Duodenal mucosa (tissue), 2 donors: ENCODE data around the gene FBN2.

Experiments used
- H3K27ac ChIP-seq: one replicate; pipeline ENCODE4 v1.7.0; 2013; ENCODE audit warnings: low read depth, low read length
- H3K27me3 ChIP-seq, 2 donors: one replicate each; pipeline ENCODE4 v1.7.0; 2013; ENCODE audit warnings: low read length in 2 of 2, control low read depth in 1 of 2; ENCODE audit not compliant: insufficient read depth in 2 of 2, control insufficient read depth in 1 of 2
- H3K36me3 ChIP-seq, 2 donors: one replicate each; pipeline ENCODE4 v1.7.0; 2013; ENCODE audit warnings: low read length in 2 of 2, control low read depth in 1 of 2; ENCODE audit not compliant: insufficient read depth in 2 of 2, control insufficient read depth in 1 of 2
- H3K4me1 ChIP-seq, 2 donors: one replicate each; pipeline ENCODE4 v1.7.0; 2013; ENCODE audit warnings: low read length in 2 of 2, control low read depth in 1 of 2; ENCODE audit not compliant: insufficient read depth in 2 of 2, control insufficient read depth in 1 of 2
- H3K4me3 ChIP-seq, 2 donors: one replicate each; pipeline ENCODE4 v1.7.0; 2013; ENCODE audit warnings: low read length in 2 of 2, low read depth in 1 of 2
- H3K9ac ChIP-seq, 2 donors: one replicate each; pipeline ENCODE4 v1.7.0; 2013; ENCODE audit warnings: low read length in 2 of 2, low read depth in 1 of 2
- H3K9me3 ChIP-seq, 2 donors: one replicate each; pipeline ENCODE4 v1.7.0; 2013; ENCODE audit warnings: low read length in 2 of 2, control low read depth in 1 of 2; ENCODE audit not compliant: control insufficient read depth in 1 of 2

FBN2 gene

DNA sequence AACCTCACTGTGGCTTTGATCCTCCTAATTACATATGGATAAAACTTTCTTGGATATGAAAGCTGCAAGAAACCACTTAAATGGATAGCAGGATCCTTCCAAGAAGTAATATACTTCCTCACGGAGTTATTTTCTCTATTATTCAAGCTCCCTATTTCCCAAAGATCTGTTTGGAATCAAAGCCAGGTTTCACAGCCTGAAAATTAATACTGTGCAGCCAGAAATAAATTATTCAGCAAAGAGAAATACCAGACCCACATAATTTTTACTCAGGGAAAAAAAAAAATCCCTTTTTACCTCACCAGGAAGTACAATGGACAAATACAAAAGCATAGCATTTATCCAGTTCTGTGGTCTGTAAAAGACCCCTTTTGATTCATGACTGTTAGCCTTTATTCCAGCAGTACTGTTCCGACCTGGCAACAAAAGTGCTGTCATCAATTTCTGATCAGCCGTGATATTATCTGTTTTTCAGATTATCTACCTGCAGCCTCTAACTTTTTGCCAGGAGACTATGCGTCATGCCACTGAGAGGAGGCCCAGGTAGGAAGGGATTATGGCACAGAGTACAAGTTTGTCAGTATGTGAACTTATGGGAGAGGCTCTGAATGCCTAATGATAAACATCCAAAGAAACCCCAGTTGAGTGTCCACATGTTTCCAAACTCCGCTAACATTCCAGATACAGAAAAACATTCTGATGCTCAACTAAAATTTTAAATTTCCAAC, 57.0 kb downstream of the FBN2 start:
- no peaks in the 10 kb centered on the region for H3K9me3 ChIP-seq
- no peak overlapping the region for H3K4me3 ChIP-seq
- no peaks in the 10 kb centered on the region for H3K27me3 ChIP-seq
- no peak overlapping the region for H3K27ac ChIP-seq
- H3K4me1 ChIP-seq = no peaks in the 10 kb centered on the region
- no peaks in the 10 kb centered on the region for H3K36me3 ChIP-seq
- no peak overlapping the region for H3K9ac ChIP-seq

DNA sequence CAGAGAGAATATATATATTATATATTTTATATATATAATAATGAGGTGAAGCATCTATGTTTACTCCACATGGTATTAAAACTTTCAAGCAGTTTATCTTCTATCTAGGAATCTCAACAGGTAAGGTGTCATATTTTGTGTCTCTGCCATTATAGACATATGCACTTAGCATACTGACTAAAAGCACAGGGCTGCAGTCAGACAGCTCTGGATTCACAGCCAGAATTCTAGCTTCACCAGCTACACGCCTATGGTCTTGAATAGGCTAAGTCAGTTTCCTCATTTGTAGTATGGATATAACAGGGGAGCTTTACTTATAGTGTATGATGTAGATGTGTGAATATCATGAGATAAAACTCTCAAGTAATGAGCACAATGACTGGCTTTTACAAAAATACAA, 57.9 kb downstream of the FBN2 start:
- H3K4me3 ChIP-seq = no peak overlapping the region
- no peaks in the 10 kb centered on the region for H3K36me3 ChIP-seq
- H3K9ac ChIP-seq = no peak overlapping the region
- no peaks in the 10 kb centered on the region for H3K4me1 ChIP-seq
- no peaks in the 10 kb centered on the region for H3K27me3 ChIP-seq
- H3K27ac ChIP-seq = no peak overlapping the region
- no peaks in the 10 kb centered on the region for H3K9me3 ChIP-seq

DNA sequence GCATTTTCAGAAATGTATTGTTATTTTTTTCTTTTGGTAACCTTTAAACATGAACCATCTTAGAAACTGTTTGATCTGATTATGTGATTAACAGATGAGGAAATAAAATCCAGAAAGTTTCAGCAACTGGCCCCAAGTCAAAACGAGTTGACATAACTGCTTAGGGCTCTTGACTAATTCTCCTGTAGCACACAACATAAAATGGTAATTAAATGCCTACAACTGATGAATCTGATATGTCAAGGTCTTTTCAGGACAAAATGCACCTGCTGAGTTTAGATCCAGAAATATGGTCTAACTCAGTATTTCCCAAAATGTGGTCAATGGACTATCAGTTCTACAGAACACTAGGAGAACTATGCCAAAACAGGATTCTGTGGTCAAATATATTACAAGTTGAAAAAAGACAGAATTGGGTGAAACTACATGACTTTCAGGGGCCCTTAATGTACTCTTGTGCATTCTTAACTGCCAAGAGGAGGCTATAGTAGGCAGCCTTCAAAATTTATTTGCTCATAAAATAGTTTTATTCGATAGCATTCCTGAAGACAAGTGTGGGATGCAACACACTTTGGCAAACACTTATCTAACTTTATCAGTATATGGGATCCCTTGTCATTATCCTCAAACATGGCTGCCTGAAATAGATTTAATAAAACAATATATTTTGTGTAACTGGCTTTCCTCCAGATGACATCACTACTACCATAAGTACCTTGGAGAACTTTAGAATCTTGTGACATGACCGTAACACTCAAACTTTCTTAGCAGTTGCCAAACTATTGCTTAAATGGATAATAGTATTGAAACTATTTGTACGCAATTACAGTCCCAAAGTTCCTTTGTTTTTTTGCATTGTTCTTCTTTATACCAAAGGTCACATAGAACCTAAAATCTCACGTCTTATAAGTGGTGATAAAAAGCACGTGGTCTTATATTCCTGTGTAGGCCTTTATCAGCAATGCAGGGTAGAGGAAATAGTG, 59.4 kb downstream of the FBN2 start:
- Histone ChIP-seq H3K27ac (no peak overlapping the region), H3K4me3 (no peak overlapping the region), H3K9me3 (no peaks in the 10 kb centered on the region), H3K36me3 (no peaks in the 10 kb centered on the region), H3K4me1 (no peaks in the 10 kb centered on the region), H3K27me3 (no peaks in the 10 kb centered on the region), H3K9ac (no peak overlapping the region)

DNA sequence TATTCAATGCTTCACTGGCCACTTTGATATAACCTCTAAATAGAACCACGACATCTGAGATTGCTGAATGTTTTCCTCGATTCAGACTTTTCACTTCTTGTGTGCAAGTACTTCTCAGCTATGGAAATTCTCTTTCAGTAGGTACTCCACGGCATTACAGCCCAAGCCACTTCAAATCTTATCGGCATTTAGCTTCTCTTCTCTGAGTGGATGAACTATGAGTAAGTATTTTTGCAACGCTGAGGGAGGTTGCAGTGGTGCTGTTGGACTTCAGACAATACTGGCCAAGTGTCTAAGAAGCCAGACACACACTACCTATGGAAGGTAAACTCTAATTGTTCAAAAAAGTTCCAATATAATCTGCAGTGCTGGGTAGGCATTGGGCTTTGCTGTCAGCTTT, 60.1 kb downstream of the FBN2 start:
- no peak overlapping the region for H3K27ac ChIP-seq
- H3K27me3 ChIP-seq = no peaks in the 10 kb centered on the region
- H3K36me3 ChIP-seq = no peaks in the 10 kb centered on the region
- no peak overlapping the region for H3K9ac ChIP-seq
- no peaks in the 10 kb centered on the region for H3K4me1 ChIP-seq
- no peaks in the 10 kb centered on the region for H3K9me3 ChIP-seq
- H3K4me3 ChIP-seq = no peak overlapping the region

DNA sequence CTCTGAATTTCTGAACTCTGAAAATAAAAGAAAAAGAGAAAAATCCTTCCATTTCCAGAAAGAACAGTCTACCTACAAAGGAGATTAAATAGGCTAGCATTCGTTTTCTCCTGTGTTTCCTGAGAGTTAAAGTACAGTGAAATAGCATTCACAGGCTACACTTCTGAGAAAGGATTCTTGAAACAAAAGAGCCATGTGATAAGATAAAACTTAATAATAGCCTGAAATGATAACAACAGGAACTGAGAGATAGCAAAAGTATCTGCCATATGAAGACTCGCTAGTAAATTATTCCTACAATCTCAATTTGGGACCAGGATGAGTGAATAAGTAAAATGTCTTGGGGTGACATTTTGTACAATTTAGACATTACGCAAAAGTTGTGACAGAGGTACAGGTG, 62.4 kb downstream of the FBN2 start:
- H3K27me3 ChIP-seq = no peaks in the 10 kb centered on the region

DNA sequence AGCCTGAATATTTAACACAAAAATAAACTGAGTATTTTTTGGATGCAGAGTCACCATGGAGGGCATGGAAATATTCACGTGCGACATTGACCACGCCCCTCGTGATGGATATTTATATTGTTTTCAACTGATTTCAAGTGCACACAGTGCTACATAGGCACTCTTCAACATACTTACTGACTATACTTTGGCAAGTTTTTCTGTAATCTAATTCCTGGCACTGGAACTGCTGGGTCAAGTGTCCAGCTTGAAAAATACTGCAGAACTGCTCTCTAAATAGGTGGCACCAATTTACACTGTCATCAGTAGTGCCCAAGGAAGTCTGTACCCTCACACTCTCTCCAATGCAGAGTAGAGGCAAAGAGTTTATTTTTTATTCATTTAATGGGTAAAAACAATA, 65.1 kb downstream of the FBN2 start:
- H3K4me1 ChIP-seq = no peaks in the 10 kb centered on the region

More for the DNA sequence above, 62.4 kb downstream of the FBN2 start:
- Histone ChIP-seq H3K4me1 (no peaks in the 10 kb centered on the region), H3K27ac (no peak overlapping the region), H3K4me3 (no peak overlapping the region), H3K9me3 (no peaks in the 10 kb centered on the region), H3K36me3 (no peaks in the 10 kb centered on the region), H3K9ac (no peak overlapping the region)

DNA sequence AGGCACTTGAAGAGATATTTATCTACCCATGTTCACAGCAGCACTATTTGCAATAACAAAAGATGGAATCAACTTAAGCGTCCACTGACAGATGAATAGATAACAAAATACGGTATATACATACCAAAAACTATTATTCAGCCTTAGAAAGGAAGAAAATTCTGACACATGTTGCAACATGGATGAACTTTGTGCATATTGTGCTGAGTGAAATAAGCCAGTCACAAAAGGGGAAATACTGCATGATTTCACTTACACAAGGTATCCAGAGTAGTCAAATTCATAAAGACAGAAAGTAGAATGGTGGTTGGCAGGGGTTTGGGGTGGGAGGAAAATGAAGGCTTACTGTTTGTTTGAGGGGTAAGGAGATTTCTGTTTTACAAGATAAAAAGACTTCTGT, 66.0 kb downstream of the FBN2 start:
- no peaks in the 10 kb centered on the region for H3K4me1 ChIP-seq
- no peaks in the 10 kb centered on the region for H3K9me3 ChIP-seq
- no peak overlapping the region for H3K4me3 ChIP-seq

More for the DNA sequence above, 65.1 kb downstream of the FBN2 start:
- H3K9ac ChIP-seq = no peak overlapping the region
- H3K27me3 ChIP-seq = no peaks in the 10 kb centered on the region
- no peak overlapping the region for H3K27ac ChIP-seq
- no peak overlapping the region for H3K4me3 ChIP-seq
- H3K36me3 ChIP-seq = no peaks in the 10 kb centered on the region
- H3K9me3 ChIP-seq = no peaks in the 10 kb centered on the region

DNA sequence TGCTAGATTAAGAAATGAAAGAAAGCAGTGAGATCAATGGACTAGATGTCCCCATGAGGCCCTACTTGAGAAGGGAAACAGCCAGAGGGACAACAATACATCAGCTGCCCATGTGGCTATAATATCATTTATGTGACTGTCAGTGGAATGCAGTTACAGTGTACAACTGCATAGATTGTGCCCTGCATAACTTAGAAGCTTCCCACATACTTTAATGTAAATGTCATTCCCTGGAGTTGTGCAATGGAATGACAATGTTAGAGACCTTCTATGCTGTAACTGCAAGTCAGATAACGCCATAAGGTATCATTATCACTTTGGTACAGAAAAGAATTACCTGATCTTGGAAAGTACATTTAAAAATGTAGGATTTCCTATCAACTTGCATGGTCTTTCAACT, 67.4 kb downstream of the FBN2 start:
- H3K27me3 ChIP-seq = no peaks in the 10 kb centered on the region
- H3K4me1 ChIP-seq = no peaks in the 10 kb centered on the region
- H3K36me3 ChIP-seq = no peaks in the 10 kb centered on the region
- no peak overlapping the region for H3K27ac ChIP-seq
- H3K9ac ChIP-seq = no peak overlapping the region
- H3K4me3 ChIP-seq = no peak overlapping the region
- no peaks in the 10 kb centered on the region for H3K9me3 ChIP-seq

More for the DNA sequence above, 66.0 kb downstream of the FBN2 start:
- Histone ChIP-seq H3K27ac (no peak overlapping the region), H3K27me3 (no peaks in the 10 kb centered on the region), H3K36me3 (no peaks in the 10 kb centered on the region), H3K9ac (no peak overlapping the region)

DNA sequence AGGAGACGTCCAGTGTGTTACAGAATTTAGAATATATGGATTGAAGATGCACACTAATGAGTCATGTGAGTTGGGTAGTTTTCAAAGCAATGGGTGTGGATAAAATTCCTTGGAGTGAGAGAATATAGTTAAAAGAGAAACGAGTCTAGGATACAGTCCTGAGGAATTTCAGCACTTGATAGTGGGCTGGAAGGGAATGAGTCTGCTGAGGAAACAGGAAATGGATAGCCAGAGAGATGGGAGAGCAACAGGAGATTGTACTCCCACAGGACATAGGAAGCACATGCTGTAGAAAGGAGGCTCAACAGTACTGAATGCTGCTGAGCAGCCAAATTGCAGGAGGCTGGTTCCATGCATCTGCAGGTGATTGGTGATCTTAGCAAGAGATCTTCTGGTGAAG, 68.1 kb downstream of the FBN2 start:
- Histone ChIP-seq H3K9ac (no peak overlapping the region), H3K27me3 (no peaks in the 10 kb centered on the region), H3K4me1 (no peaks in the 10 kb centered on the region), H3K4me3 (no peak overlapping the region), H3K36me3 (no peaks in the 10 kb centered on the region), H3K9me3 (no peaks in the 10 kb centered on the region), H3K27ac (no peak overlapping the region)

DNA sequence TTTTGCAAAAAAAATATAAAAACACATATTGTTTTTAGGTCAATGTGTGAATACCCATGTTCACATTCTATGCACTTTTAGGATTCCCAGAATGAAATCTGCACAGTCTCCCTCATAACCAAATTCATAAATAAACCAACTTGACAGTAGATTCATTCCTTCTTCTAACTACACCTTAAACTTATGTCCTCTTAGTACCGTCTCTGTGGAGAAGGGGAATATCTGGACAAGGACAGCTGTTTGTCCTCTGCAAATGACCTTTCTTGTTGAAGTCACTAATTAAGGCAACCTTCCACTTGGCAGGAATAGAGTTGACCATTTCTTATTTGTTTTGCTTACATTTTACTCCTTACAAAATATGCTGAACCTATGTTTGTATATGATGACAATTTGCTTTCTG, 71.1 kb downstream of the FBN2 start:
- Histone ChIP-seq H3K4me3 (no peak overlapping the region), H3K9ac (no peak overlapping the region), H3K27ac (no peak overlapping the region), H3K4me1 (no peaks in the 10 kb centered on the region), H3K27me3 (no peaks in the 10 kb centered on the region), H3K36me3 (no peaks in the 10 kb centered on the region), H3K9me3 (no peaks in the 10 kb centered on the region)
